Measurements from ENCODE around the gene DOLK.

DNA sequence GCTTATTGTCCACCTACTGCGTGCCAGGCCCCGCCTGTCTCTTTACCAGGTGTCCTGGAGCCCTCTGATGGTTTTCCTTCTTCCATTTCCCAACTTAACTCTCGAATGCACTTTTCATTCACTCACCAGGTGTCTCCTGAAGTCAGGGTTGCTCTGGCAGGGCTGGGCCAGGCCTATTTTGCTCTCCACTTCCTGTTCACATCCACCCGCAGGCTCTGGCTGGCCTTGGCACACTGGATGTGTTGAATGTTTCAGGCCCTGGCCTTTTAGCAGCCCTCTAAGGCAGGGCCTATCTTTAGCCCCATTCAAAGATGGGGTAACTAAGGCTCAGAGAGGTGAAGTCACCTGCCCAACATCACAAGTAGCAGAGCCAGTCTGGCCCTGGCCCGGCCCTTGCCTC lies 49.0 kb downstream of the DOLK start:
- TF ChIP-seq, protein P1, sequence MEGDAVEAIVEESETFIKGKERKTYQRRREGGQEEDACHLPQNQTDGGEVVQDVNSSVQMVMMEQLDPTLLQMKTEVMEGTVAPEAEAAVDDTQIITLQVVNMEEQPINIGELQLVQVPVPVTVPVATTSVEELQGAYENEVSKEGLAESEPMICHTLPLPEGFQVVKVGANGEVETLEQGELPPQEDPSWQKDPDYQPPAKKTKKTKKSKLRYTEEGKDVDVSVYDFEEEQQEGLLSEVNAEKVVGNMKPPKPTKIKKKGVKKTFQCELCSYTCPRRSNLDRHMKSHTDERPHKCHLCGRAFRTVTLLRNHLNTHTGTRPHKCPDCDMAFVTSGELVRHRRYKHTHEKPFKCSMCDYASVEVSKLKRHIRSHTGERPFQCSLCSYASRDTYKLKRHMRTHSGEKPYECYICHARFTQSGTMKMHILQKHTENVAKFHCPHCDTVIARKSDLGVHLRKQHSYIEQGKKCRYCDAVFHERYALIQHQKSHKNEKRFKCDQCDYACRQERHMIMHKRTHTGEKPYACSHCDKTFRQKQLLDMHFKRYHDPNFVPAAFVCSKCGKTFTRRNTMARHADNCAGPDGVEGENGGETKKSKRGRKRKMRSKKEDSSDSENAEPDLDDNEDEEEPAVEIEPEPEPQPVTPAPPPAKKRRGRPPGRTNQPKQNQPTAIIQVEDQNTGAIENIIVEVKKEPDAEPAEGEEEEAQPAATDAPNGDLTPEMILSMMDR (conservative IDR thresholded peaks at IDR 0.05 in 1 of 2, IDR thresholded peaks at IDR 0.05 in 1 of 2; ENCODE audit: extremely low read depth in 1 of 2, insufficient read depth in 1 of 2, low read depth in 1 of 2, low read length in 2 of 2), result no peak
- no peak for TF ChIP-seq EZH2 (IDR thresholded peaks at IDR 0.05; ENCODE audit: borderline replicate concordance, low read length)
